VCaP (cell line): ENCODE results near the gene CDK6.
A peak's percentile ranks its signal among the peaks of the same experiment; 100 is the strongest.

Experiments used
- H3K27ac ChIP-seq: fragments of 450-650 bp; 2 replicates; pipeline ENCODE4 v1.5.1; 2017
- CTCF ChIP-seq: fragments of 450-650 bp; conservative IDR thresholded peaks from 2 replicates; pipeline ENCODE4 v1.5.1; 2017; ENCODE audit warnings: mild to moderate bottlenecking, moderate library complexity

The CDK6 gene

GRCh38 chr7:92702535-92702934 lies 133.8 kb downstream of the CDK6 start:
- TF ChIP-seq CTCF: no peak
- no peak overlapping the region for H3K27ac ChIP-seq

DNA sequence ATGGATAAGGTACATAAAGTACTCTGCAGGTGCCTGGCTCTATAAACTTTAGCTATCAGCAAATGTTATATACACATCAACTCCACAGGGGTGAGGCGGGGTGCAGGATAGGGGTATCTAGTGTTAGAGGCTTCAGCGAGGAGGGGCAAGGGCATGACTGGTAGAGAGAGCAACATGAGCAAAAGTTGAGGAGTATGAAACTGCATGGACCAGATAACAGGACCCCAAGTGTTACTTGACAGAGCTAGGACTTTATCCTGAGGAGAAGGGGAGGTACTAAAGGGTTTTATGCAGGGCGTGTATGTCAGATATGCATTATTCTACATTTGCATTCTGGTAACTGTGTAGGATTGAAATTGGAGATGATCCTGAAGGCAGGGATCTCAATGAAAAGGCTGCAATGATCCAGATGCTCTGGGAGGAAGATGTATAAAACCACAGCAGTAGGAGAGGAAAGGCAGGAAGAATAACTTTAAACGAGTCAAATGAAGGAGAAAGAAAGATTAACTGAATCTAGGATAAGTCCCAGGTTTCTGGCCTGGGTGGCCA lies 136.3 kb downstream of the CDK6 start:
- TF ChIP-seq CTCF: no peak
- H3K27ac ChIP-seq: no peak overlapping the region

DNA sequence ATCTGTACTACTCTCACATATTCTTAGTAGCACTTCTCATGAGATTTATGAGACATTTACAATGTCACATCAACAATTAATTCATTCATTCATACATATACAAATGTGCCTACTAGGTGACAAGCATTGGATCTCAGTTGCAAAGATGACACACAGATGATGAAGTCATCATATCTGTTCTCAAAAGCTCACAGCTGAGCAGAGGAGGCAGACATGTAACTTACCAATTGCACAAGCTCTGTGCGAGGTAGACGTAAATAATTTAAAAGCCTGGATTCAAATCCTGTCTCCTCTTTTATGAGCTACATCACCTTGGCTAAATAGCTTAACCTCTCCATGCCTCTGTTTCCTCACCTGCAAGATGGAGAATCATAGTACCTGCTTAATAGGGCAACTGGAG lies 136.8 kb downstream of the CDK6 start:
- H3K27ac ChIP-seq: peak overlapping the region; percentile 12; the same call in 1 of the 2 replicates
- TF ChIP-seq CTCF: no peak

GRCh38 chr7:92698237-92698841 lies 138.0 kb downstream of the CDK6 start:
- H3K27ac ChIP-seq: peak overlapping the region; percentile 12
- no peak; the same call in 1 of the 2 replicates for TF ChIP-seq CTCF

DNA sequence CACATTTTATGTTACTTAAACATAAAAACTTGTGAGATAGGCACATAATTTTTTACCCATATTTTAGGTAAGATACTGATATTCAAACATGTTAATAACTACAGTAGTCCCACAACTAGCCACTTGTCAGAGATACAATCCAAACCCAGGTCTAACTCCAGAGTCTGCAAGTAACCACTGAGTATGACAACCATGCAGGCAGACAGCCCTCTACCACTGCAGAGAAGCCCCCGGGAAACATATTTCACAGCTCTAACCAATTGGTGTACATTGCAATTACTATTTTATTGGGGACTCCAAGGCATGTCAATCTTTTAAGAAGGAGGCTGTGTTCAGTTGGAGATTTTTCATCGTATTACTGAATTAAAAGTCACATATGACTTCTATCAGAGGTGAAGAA lies 139.0 kb downstream of the CDK6 start:
- TF ChIP-seq CTCF: no peak
- H3K27ac ChIP-seq: no peak overlapping the region

DNA sequence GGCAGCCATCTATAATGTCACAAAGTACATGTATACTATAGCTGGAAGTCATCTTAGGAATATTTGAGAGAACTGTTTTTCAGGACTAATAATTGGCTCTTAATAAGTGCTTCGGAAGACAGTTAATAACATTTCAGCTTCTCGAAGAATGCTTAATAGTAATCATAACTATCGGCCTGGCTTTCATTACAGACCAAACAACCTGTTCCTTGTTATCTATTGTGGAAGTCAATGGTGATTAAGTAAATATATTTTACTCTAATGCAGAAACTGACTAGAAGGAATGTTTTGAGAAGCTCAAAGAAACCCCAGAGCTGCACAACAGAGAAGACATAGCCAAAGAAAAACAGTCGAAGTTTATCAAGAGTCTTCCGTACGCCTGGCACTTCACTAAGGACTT lies 139.4 kb downstream of the CDK6 start:
- no peak overlapping the region for H3K27ac ChIP-seq
- TF ChIP-seq CTCF: no peak

DNA sequence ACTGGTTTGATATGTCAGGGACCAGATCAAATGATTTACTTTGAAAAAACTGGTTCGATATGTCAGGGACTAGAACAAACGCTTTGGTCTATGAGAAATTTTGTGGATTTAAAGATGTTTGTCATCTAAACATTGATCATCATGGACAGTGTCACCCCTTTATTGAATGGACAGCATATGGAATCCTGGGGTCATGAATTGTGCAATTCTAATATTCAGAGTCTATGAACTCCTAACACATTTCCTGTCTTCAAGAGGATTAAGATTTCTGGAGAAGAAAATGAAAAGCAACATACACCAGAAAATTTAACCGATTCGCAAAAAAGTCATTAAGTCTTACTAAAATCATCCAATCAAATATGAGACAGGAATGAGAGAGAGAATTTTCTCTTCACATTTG lies 139.8 kb downstream of the CDK6 start:
- H3K27ac ChIP-seq: no peak overlapping the region
- TF ChIP-seq CTCF: no peak
